Mesodermal cell (in vitro differentiated cells): ENCODE measurements around the gene KCNH5. TPM values are rescaled to one million over a fixed set of nuclear protein-coding genes. Genes with fewer than 3 reads are reported as not detected.

Experiments used
- H3K27ac ChIP-seq: 2 replicates; pipeline ENCODE4 v1.7.0; 2013; ENCODE audit warnings: mild to moderate bottlenecking, low read depth, low read length, moderate library complexity; ENCODE audit not compliant: severe bottlenecking
- H3K36me3 ChIP-seq: 2 replicates; pipeline ENCODE4 v1.7.1; 2013; ENCODE audit warnings: mild to moderate bottlenecking, low read length, moderate library complexity; ENCODE audit not compliant: control insufficient read depth, insufficient read depth
- H3K4me1 ChIP-seq: one replicate; pipeline ENCODE4 v1.7.1; 2013; ENCODE audit warnings: mild to moderate bottlenecking, low read length; ENCODE audit not compliant: insufficient read depth, control insufficient read depth, poor library complexity, severe bottlenecking
- H3K4me3 ChIP-seq: 2 replicates; pipeline ENCODE4 v1.7.0; 2013; ENCODE audit warnings: low read length, control low read depth, mild to moderate bottlenecking; ENCODE audit not compliant: insufficient read depth, poor library complexity, severe bottlenecking; ENCODE audit errors: extremely low read depth
- H3K9me3 ChIP-seq: 2 replicates; pipeline ENCODE4 v1.7.1; 2013; ENCODE audit warnings: mild to moderate bottlenecking, low read length, moderate library complexity; ENCODE audit not compliant: control insufficient read depth
- WGBS, 2 experiments: methylation state at CpG; one replicate each; pipeline ENCODE4 v1.1.5; 2013; ENCODE audit warnings: missing lambda C conversion rate in 2 of 2; ENCODE audit not compliant: insufficient coverage in 2 of 2; 5-methylcytosine and 5-hydroxymethylcytosine counted together
- polyA plus RNA-seq, 2 experiments: library from polyadenylated mRNA; stranded (reverse); fragments of 50-300 nt; gene quantifications; one replicate each; pipeline ENCODE4 v1.2.3, GENCODE V29; 2013

KCNH5 gene, protein sequence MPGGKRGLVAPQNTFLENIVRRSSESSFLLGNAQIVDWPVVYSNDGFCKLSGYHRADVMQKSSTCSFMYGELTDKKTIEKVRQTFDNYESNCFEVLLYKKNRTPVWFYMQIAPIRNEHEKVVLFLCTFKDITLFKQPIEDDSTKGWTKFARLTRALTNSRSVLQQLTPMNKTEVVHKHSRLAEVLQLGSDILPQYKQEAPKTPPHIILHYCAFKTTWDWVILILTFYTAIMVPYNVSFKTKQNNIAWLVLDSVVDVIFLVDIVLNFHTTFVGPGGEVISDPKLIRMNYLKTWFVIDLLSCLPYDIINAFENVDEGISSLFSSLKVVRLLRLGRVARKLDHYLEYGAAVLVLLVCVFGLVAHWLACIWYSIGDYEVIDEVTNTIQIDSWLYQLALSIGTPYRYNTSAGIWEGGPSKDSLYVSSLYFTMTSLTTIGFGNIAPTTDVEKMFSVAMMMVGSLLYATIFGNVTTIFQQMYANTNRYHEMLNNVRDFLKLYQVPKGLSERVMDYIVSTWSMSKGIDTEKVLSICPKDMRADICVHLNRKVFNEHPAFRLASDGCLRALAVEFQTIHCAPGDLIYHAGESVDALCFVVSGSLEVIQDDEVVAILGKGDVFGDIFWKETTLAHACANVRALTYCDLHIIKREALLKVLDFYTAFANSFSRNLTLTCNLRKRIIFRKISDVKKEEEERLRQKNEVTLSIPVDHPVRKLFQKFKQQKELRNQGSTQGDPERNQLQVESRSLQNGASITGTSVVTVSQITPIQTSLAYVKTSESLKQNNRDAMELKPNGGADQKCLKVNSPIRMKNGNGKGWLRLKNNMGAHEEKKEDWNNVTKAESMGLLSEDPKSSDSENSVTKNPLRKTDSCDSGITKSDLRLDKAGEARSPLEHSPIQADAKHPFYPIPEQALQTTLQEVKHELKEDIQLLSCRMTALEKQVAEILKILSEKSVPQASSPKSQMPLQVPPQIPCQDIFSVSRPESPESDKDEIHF
- 1.4 TPM for polyA plus RNA-seq (2013, experiment 1 of 2)
- polyA plus RNA-seq (2013, experiment 2 of 2), result 1.2 TPM

DNA sequence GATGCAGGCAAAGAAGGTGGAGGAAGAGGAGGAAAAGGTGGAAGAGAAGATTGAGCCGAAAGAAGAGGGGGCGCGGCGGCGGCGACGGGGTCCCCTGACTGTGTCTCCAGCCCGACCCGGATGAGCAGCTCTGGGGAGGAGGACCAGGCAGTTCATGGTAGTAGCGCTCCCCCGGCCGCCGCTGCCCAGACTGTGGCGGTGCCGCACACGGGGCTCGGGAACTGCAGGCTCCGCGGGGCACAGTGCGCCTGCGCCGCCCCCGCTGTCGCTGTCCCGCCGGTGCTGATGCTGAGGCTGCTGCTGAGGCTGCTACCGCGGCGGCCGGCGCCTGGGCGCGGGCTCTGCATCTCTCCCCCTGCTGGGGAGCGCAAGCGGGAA lies at the start of gene KCNH5:
Gene KCNH5 (minus strand): TSS at position 225 of the 378 bp plus-strand sequence. CDS start 272 bp downstream, outside the sequence.
- no peaks in the 10 kb centered on the region for H3K9me3 ChIP-seq
- 0% methylated on average over 28 to 32 of the region's 35 CpGs for WGBS, 2 experiments
- H3K4me3 ChIP-seq, result peak within 1 kb of the TSS; percentile 44
- H3K36me3 ChIP-seq, result no peaks in the 10 kb centered on the region
- H3K4me1 ChIP-seq, result peaks cover 11% of the 10 kb centered on the region
- no peak within 1 kb of the TSS for H3K27ac ChIP-seq

DNA sequence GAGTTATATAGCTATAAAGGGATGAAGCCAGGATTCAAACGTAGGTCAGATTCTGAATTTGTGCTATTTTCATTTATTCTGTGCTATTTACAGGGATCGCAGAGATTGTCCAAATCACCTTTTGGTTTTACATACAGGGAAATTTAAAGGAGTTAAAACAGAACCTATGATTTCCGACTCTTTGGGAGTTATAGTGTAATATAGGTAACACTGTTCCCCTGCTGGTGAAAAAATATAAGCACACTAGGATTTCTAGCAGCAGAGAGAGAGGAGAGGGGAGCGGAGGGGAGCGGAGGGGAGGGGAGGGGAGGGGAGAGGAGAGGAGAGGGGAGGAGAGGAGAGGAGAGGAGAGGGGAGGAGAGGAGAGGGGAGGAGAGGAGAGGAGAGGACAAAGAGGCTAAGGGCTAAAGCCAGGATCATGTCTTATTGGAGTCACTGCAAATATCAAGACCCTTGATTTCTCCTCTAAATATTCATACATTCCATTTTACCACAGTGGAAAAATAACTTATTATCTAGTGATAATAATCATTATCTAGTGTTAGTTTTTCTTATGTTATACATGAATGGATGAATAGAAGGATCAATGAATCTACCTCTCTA lies 46.2 kb upstream of the KCNH5 start:
- H3K4me3 ChIP-seq, result no peak overlapping the region
- H3K9me3 ChIP-seq, result no peaks in the 10 kb centered on the region
- no peaks in the 10 kb centered on the region for H3K36me3 ChIP-seq
- WGBS, 2 experiments, result 86% methylated on average over 2 of the region's 5 CpGs; no CpG with 5 or more reads in 1 of the 2 experiments
- H3K27ac ChIP-seq, result no peak overlapping the region
- no peaks in the 10 kb centered on the region for H3K4me1 ChIP-seq

GRCh38 chr14:63088865-63089264 lies 43.6 kb upstream of the KCNH5 start:
- Histone ChIP-seq H3K4me1 (no peaks in the 10 kb centered on the region), H3K9me3 (no peaks in the 10 kb centered on the region), H3K36me3 (no peaks in the 10 kb centered on the region), H3K4me3 (no peak overlapping the region), H3K27ac (no peak overlapping the region)
- 78 to 95% methylated on average over 2 of the region's 2 CpGs for WGBS, 2 experiments

DNA sequence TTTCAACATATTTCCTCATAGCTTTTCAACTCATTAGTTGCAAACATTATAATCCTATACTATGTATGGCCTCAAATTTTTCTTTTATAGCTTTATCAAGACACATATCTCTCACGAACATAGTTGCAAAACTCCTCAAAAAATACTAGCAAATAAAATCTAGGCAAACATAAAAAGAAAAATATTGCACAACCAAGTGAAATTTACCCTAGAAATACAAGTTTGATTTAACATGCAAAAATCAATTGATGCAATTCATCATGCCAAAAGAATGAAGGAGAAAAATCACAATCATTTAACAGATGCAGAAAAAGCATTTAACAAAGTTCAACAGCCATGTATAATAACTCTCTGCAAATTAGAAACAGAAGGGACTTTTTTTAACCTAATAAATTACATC lies 33.3 kb upstream of the KCNH5 start:
- Histone ChIP-seq H3K9me3 (no peaks in the 10 kb centered on the region), H3K27ac (no peak overlapping the region), H3K36me3 (no peaks in the 10 kb centered on the region), H3K4me3 (no peak overlapping the region), H3K4me1 (no peaks in the 10 kb centered on the region)
- WGBS, 2 experiments, result 100% methylated on average over 1 of the region's 1 CpG; no CpG with 5 or more reads in 1 of the 2 experiments

- no peaks in the 10 kb centered on the region for H3K9me3 ChIP-seq
- no peak overlapping the region for H3K27ac ChIP-seq
- H3K4me3 ChIP-seq, result no peak overlapping the region
- no peaks in the 10 kb centered on the region for H3K36me3 ChIP-seq
- H3K4me1 ChIP-seq, result no peaks in the 10 kb centered on the region
Observed at GRCh38 chr14:63076488-63076887, 31.2 kb upstream of the KCNH5 start.

DNA sequence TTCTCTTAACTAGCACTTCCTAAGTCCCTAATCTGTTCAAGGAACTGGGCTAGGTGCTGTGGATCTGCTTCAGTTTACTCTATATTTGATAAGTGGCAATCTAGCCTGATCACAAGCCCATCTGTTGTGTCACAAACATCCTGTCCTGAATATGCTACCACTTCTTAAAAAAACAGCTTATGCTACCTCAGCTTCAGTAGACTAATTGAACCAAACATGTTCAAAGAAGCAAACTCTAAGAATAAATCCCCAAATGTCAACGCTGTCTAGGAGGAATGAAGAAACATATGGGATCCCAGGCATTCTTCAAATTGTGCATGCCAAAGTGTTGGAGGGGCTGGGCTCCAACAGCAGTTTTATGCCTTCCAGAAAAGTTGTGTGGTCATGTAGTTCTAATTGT lies 10.4 kb upstream of the KCNH5 start:
- no peak overlapping the region for H3K27ac ChIP-seq
- H3K36me3 ChIP-seq, result no peaks in the 10 kb centered on the region
- no peaks in the 10 kb centered on the region for H3K9me3 ChIP-seq
- no peak overlapping the region for H3K4me3 ChIP-seq
- 83 to 100% methylated on average over 1 of the region's 1 CpG for WGBS, 2 experiments
- no peaks in the 10 kb centered on the region for H3K4me1 ChIP-seq

DNA sequence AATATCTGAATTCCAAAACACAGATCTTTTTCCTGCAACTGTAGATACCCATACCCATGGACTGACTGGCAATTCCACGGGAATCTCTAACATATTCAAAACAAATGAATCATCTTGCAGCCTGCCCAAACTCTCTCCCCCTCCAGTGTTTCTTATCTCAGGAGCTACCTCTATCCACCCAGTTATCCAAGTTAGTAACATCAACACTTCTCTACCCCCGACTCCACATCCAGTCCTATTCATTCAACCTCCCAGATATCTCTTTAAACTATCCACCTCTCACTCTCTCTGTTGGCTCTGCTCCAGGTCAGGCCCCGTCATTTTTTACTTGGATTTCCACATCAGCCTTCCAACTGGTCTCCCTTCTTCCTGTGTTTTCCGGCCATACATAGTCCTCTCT lies 6.7 kb upstream of the KCNH5 start:
- no peaks in the 10 kb centered on the region for H3K9me3 ChIP-seq
- WGBS, 2 experiments, result 60 to 71% methylated on average over 4 of the region's 4 CpGs

DNA sequence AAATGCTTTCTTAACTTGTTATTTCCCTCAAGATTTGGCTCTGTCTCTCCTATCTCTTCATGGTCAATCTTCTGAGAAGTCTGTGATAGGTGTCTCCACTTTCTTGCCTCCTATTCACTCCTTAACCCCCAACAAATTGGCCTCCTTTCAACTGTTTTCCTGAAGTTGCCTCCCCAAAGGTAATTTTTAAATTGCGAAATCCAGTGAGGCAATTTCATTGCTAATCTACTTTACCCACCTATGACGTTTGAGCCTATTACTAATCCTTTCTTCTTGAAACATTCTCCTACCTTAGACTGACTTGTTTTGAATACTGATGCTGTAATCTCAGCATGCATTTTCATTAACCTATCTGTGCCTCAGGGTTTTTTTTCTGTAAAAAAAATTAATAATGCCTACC lies 6.0 kb upstream of the KCNH5 start:
- 92% methylated on average over 2 of the region's 2 CpGs for WGBS, 2 experiments
- no peak overlapping the region for H3K27ac ChIP-seq
- no peaks in the 10 kb centered on the region for H3K9me3 ChIP-seq
- H3K36me3 ChIP-seq, result no peaks in the 10 kb centered on the region
- H3K4me3 ChIP-seq, result no peak overlapping the region
- H3K4me1 ChIP-seq, result no peaks in the 10 kb centered on the region

More for the DNA sequence above, 6.7 kb upstream of the KCNH5 start:
- H3K4me1 ChIP-seq, result no peaks in the 10 kb centered on the region
- H3K36me3 ChIP-seq, result no peaks in the 10 kb centered on the region
- no peak overlapping the region for H3K4me3 ChIP-seq
- H3K27ac ChIP-seq, result no peak overlapping the region

DNA sequence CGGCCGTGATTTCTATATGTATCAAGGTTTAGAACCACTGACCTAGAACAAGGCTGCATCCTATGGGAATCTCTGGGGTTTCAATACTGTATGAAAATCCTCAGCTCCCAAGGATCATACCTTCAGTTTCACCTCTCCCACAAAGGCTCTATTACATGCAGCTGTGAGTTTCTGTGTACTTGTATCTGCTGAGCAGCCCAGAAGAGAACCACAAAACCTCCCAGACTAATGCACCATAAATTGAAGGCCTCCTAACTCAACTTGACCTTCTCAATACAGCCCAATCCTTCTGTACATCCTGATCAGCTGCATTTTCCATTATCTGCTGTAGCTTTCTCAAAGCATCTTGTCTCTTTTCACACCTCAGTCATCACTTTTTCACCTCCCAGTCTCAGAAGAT lies 5.4 kb upstream of the KCNH5 start:
- H3K4me3 ChIP-seq, result no peak overlapping the region
- no peaks in the 10 kb centered on the region for H3K36me3 ChIP-seq
- 100% methylated on average over 1 of the region's 2 CpGs; no CpG with 5 or more reads in 1 of the 2 experiments for WGBS, 2 experiments

More for the DNA sequence above, 5.4 kb upstream of the KCNH5 start:
- no peaks in the 10 kb centered on the region for H3K4me1 ChIP-seq
- no peaks in the 10 kb centered on the region for H3K9me3 ChIP-seq
- H3K27ac ChIP-seq, result no peak overlapping the region
